Neural cell (in vitro differentiated cells): Measurements from ENCODE around the gene APBA2.

Source experiments
- EZH2 ChIP-seq: fragments of 200-600, 300-800 bp; shearing (Covaris generic), sonication (generic); IDR thresholded peaks from 2 replicates; pipeline ENCODE4 v1.6.1; 2014; ENCODE audit warnings: antibody characterized with exemption, low read length, borderline replicate concordance, mild to moderate bottlenecking; ENCODE audit not compliant: insufficient read depth, poor library complexity, severe bottlenecking
- POLR2AphosphoS5 ChIP-seq: IDR thresholded peaks from 2 replicates; pipeline ENCODE4 v1.6.1; 2012
- RAD21 ChIP-seq: fragments of 450-650 bp; conservative IDR thresholded peaks from 2 replicates; pipeline ENCODE4 v1.6.1; 2014; ENCODE audit warnings: antibody characterized with exemption, mild to moderate bottlenecking, moderate library complexity
- REST ChIP-seq: IDR thresholded peaks from 2 replicates; pipeline ENCODE4 v1.6.1; 2012; ENCODE audit warnings: borderline replicate concordance
- TAF1 ChIP-seq: IDR thresholded peaks from 2 replicates; pipeline ENCODE4 v1.6.1; 2012; ENCODE audit warnings: low read depth
- TF ChIP-seq, protein P1 (sequence below): fragments of 450-650 bp; IDR thresholded peaks from 2 replicates; pipeline ENCODE4 v1.5.1; 2014; ENCODE audit warnings: antibody characterized with exemption, mild to moderate bottlenecking, moderate library complexity; ENCODE audit not compliant: poor library complexity, severe bottlenecking

- TF ChIP-seq, protein P1, sequence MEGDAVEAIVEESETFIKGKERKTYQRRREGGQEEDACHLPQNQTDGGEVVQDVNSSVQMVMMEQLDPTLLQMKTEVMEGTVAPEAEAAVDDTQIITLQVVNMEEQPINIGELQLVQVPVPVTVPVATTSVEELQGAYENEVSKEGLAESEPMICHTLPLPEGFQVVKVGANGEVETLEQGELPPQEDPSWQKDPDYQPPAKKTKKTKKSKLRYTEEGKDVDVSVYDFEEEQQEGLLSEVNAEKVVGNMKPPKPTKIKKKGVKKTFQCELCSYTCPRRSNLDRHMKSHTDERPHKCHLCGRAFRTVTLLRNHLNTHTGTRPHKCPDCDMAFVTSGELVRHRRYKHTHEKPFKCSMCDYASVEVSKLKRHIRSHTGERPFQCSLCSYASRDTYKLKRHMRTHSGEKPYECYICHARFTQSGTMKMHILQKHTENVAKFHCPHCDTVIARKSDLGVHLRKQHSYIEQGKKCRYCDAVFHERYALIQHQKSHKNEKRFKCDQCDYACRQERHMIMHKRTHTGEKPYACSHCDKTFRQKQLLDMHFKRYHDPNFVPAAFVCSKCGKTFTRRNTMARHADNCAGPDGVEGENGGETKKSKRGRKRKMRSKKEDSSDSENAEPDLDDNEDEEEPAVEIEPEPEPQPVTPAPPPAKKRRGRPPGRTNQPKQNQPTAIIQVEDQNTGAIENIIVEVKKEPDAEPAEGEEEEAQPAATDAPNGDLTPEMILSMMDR = no peak
- no peak for TF ChIP-seq TAF1
- TF ChIP-seq POLR2AphosphoS5 = no peak
- no peak for TF ChIP-seq RAD21
- TF ChIP-seq REST = no peak
- TF ChIP-seq EZH2 = no peak
These were observed 247.0 kb downstream of the APBA2 start for GRCh38 chr15:29132735-29133181.
